HAP-1 (cell line): ENCODE measurements around the gene HOTAIR.

Experiments used
- DNase-seq, 2 experiments: peaks; one replicate each; pipeline ENCODE4 v3.0.0-alpha.2; 2016 to 2020; ENCODE audit warnings: low spot score in 2 of 2
- H3K27me3 ChIP-seq: fragments of 250-450 bp; sonication (Bioruptor Pico); 2 replicates; pipeline ENCODE4 v1.5.1; 2020; ENCODE audit warnings: low read depth, mild to moderate bottlenecking, moderate library complexity
- H3K36me3 ChIP-seq: fragments of 250-450 bp; sonication (Bioruptor Pico); replicated peaks from 2 replicates; pipeline ENCODE4 v1.5.1; 2020; ENCODE audit warnings: mild to moderate bottlenecking
- H3K4me1 ChIP-seq: fragments of 250-450 bp; sonication (Bioruptor Pico); 2 replicates; pipeline ENCODE4 v1.5.1; 2020; ENCODE audit warnings: mild to moderate bottlenecking
- H3K4me3 ChIP-seq: fragments of 250-450 bp; sonication (Bioruptor Pico); 2 replicates; pipeline ENCODE4 v1.5.1; 2020; ENCODE audit warnings: mild to moderate bottlenecking, moderate library complexity
- H3K9me3 ChIP-seq: fragments of 250-450 bp; sonication (Bioruptor Pico); 2 replicates; pipeline ENCODE4 v1.5.1; 2020; ENCODE audit warnings: mild to moderate bottlenecking, moderate library complexity
- in situ Hi-C: fragments of 300-500 bp; cut with MboI; formaldehyde crosslinking; loops from 3 replicates; pipeline ENCODE4 v1.14.3; 2020; ENCODE audit warnings: low sequenced_read_pairs, inconsistent platforms, mixed read lengths

HOTAIR gene

GRCh38 chr12:53964315-53964713, 10.4 kb downstream of the HOTAIR start:
- DNase-seq: no peak
- H3K4me3 ChIP-seq: no peak overlapping the region
- H3K36me3 ChIP-seq: no peaks in the 10 kb centered on the region
- in situ Hi-C loops: no loop called here
- H3K27me3 ChIP-seq: no peaks in the 10 kb centered on the region
- H3K9me3 ChIP-seq: no peaks in the 10 kb centered on the region
- H3K4me1 ChIP-seq: peaks cover 17% of the 10 kb centered on the region

- no peaks in the 10 kb centered on the region for H3K9me3 ChIP-seq
- in situ Hi-C loops: no loop called here
- no peak for DNase-seq
- 0 out of 2 replicates have a peak, but pooled peaks cover 2% of the 10 kb centered on the region for H3K27me3 ChIP-seq
- H3K4me1 ChIP-seq: peaks cover 17% of the 10 kb centered on the region
- H3K36me3 ChIP-seq: no peaks in the 10 kb centered on the region
- H3K4me3 ChIP-seq: no peak overlapping the region
Observed at GRCh38 chr12:53963434-53964314, 11.1 kb downstream of the HOTAIR start.

GRCh38 chr12:53963005-53963404, 11.7 kb downstream of the HOTAIR start:
- H3K27me3 ChIP-seq: 0 out of 2 replicates have a peak, but pooled peaks cover 2% of the 10 kb centered on the region
- in situ Hi-C loops: no loop called here

GRCh38 chr12:53961025-53961761, 13.6 kb downstream of the HOTAIR start:
- peaks cover 17% of the 10 kb centered on the region for H3K4me1 ChIP-seq
- H3K36me3 ChIP-seq: no peaks in the 10 kb centered on the region
- DNase-seq: no peak
- H3K27me3 ChIP-seq: peaks cover 10% of the 10 kb centered on the region
- H3K9me3 ChIP-seq: no peaks in the 10 kb centered on the region
- H3K4me3 ChIP-seq: no peak overlapping the region
- in situ Hi-C loops: no loop called here

More at GRCh38 chr12:53963005-53963404, 11.7 kb downstream of the HOTAIR start:
- Histone ChIP-seq H3K9me3 (no peaks in the 10 kb centered on the region), H3K4me3 (no peak overlapping the region), H3K4me1 (peaks cover 17% of the 10 kb centered on the region), H3K36me3 (no peaks in the 10 kb centered on the region)
- no peak for DNase-seq

GRCh38 chr12:53960187-53961024, 14.3 kb downstream of the HOTAIR start:
- Histone ChIP-seq H3K4me1 (peaks cover 12% of the 10 kb centered on the region), H3K27me3 (peaks cover 18% of the 10 kb centered on the region), H3K4me3 (no peak overlapping the region), H3K9me3 (no peaks in the 10 kb centered on the region), H3K36me3 (no peaks in the 10 kb centered on the region)
- DNase-seq: no peak
- in situ Hi-C loops: no loop called here

- Histone ChIP-seq H3K4me3 (no peak overlapping the region), H3K27me3 (peaks cover 19% of the 10 kb centered on the region), H3K9me3 (no peaks in the 10 kb centered on the region), H3K4me1 (peaks cover 3% of the 10 kb centered on the region; the same call in 1 of the 2 replicates), H3K36me3 (no peaks in the 10 kb centered on the region)
- DNase-seq: no peak
- in situ Hi-C loops: no loop called here
Observed at GRCh38 chr12:53959314-53959713, 15.4 kb downstream of the HOTAIR start.

GRCh38 chr12:53958128-53958527, 16.6 kb downstream of the HOTAIR start:
- DNase-seq: no peak
- H3K27me3 ChIP-seq: peaks cover 19% of the 10 kb centered on the region
- H3K4me1 ChIP-seq: peaks cover 8% of the 10 kb centered on the region
- H3K9me3 ChIP-seq: no peaks in the 10 kb centered on the region
- H3K36me3 ChIP-seq: no peaks in the 10 kb centered on the region
- no peak overlapping the region for H3K4me3 ChIP-seq
- in situ Hi-C loops: no loop called here

- Histone ChIP-seq H3K27me3 (peaks cover 19% of the 10 kb centered on the region), H3K4me3 (no peak overlapping the region), H3K9me3 (no peaks in the 10 kb centered on the region), H3K4me1 (peaks cover 8% of the 10 kb centered on the region), H3K36me3 (no peaks in the 10 kb centered on the region)
- DNase-seq: no peak
- in situ Hi-C loops: no loop called here
Observed at GRCh38 chr12:53956914-53957536, 17.7 kb downstream of the HOTAIR start.

GRCh38 chr12:53956251-53956887, 18.4 kb downstream of the HOTAIR start:
- H3K4me3 ChIP-seq: no peak overlapping the region
- peaks cover 8% of the 10 kb centered on the region for H3K4me1 ChIP-seq
- no peaks in the 10 kb centered on the region for H3K36me3 ChIP-seq
- in situ Hi-C loops: no loop called here
- H3K9me3 ChIP-seq: no peaks in the 10 kb centered on the region
- H3K27me3 ChIP-seq: peaks cover 19% of the 10 kb centered on the region
- DNase-seq: no peak

- in situ Hi-C loops: no loop called here
- Histone ChIP-seq H3K4me1 (peaks cover 8% of the 10 kb centered on the region), H3K9me3 (no peaks in the 10 kb centered on the region), H3K36me3 (no peaks in the 10 kb centered on the region), H3K27me3 (peaks cover 19% of the 10 kb centered on the region), H3K4me3 (no peak overlapping the region)
- DNase-seq: no peak
Observed at GRCh38 chr12:53955776-53956250, 18.9 kb downstream of the HOTAIR start.

GRCh38 chr12:53955036-53955775, 19.5 kb downstream of the HOTAIR start:
- in situ Hi-C loops: no loop called here
- Histone ChIP-seq H3K4me3 (no peak overlapping the region), H3K9me3 (no peaks in the 10 kb centered on the region), H3K27me3 (peaks cover 19% of the 10 kb centered on the region), H3K4me1 (peaks cover 8% of the 10 kb centered on the region), H3K36me3 (no peaks in the 10 kb centered on the region)
- no peak for DNase-seq

GRCh38 chr12:53954694-53955035, 20.1 kb downstream of the HOTAIR start, which contains the start of gene HOXC12:
HOXC12 (plus strand) TSS chr12:53954903; CDS start chr12:53954930, 27 bp downstream.
- Histone ChIP-seq H3K4me1 (peaks cover 8% of the 10 kb centered on the region), H3K9me3 (no peaks in the 10 kb centered on the region), H3K4me3 (no peak within 1 kb of the TSS), H3K36me3 (no peaks in the 10 kb centered on the region), H3K27me3 (peaks cover 19% of the 10 kb centered on the region)
- in situ Hi-C loops: no loop called here
- DNase-seq: no peak
